ENCODE data around the gene LRCH1.
"Not testable (repeated sequence)": the region's sequence is repeated elsewhere in the genome, so short reads cannot be mapped to it uniquely, and the experiment has no call there.

LRCH1 gene

DNA sequence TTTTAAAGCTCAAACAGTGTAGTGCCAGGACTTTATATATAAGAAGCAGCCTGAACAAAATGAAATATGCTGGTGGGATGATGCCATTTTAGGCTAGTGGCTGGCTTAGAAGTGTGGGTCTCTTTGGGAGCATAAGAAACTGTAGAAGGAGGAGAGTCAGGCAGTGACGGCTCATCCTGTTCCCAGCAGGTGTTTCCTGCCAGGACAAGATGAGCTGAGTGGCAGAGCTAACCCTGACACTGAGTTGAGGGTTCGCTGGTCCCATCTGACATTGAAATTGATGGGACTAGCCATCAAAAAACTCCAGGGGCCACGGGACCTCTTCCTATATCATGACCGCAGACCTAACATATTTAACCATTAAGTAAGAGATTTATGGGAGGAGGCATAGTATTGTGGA lies 192.7 kb downstream of the LRCH1 start:
- in situ Hi-C loops (cut with MboI; ENCODE audit: low sequenced_read_pairs) = no loop called here

DNA sequence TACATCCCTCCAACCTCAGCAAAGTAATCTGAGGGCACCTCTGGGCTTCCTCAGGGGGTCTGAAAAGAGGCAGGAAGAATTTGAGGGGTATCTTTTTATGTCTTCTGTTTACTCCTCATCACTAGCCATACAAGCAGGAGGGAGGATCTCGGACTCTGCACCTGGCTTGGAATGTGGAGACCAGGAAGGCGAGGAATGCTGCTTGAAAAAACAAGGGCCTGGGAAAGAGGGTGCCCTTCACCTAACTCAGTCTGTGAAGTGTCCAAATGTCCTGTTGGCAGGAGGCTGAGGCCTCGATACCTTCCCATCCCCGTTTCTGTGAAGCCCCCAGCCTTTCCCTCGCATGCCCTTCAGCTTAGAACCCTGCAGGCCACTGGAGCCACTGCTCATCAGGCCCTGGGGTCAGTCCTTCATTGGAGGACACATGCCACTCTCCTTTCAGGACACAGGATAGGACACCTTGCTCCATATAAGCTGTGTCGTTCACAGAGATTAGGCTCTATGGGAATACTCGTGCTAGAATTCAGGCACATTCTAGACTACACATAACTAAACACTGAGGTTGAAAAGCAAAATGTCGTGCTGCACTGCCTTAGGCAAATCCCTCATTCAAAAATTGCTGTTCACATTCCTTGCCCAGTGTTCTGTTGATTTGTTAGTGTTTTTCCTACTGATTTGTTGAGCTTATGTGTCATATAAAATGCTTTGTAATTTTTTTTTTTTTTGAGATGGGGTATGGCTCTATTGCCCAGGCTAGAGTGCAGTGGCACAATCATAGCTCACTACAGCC lies 194.3 kb downstream of the LRCH1 start:
- in situ Hi-C loops (cut with MboI; ENCODE audit: low sequenced_read_pairs) = no loop called here

DNA sequence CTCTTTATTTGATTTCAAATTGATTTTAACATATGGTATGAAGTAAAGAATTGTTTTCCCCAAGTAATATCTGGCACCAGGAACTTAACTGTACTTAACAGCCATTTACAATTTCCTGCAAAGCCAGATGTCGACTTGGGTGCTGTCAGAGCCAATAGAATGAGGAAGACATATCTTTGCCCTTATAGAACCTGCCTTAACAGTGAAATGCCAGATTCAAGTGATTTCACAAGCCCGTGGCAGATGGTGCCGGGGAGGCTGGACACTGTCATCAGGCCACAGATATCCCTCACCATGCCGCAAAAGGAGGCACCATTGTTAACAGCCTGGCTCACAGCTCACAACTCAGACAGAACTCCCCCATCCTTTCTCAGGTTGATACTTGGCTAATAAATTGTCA lies 195.3 kb downstream of the LRCH1 start:
- in situ Hi-C loops (cut with MboI; ENCODE audit: low sequenced_read_pairs) = no loop called here

DNA sequence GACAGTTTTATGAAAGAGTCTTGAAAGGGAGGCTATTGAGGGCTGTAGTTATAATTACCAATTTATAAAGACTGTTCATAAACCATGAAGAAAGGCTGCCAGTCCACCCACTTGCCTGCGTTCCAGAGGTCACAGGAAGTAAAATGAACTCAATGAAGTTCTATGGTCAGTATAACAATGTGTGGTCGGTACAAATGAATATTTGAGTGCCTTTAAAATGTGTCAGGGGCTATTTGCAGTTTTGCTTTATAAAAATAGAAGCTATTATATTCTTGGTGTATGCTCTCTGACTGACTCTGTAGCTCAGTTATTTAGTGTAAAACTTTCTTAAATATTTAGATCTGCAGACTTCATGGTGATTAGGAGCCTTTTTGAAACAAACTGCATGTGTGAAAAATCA lies 197.0 kb downstream of the LRCH1 start:
- in situ Hi-C loops (cut with MboI; ENCODE audit: low sequenced_read_pairs) = no loop called here

DNA sequence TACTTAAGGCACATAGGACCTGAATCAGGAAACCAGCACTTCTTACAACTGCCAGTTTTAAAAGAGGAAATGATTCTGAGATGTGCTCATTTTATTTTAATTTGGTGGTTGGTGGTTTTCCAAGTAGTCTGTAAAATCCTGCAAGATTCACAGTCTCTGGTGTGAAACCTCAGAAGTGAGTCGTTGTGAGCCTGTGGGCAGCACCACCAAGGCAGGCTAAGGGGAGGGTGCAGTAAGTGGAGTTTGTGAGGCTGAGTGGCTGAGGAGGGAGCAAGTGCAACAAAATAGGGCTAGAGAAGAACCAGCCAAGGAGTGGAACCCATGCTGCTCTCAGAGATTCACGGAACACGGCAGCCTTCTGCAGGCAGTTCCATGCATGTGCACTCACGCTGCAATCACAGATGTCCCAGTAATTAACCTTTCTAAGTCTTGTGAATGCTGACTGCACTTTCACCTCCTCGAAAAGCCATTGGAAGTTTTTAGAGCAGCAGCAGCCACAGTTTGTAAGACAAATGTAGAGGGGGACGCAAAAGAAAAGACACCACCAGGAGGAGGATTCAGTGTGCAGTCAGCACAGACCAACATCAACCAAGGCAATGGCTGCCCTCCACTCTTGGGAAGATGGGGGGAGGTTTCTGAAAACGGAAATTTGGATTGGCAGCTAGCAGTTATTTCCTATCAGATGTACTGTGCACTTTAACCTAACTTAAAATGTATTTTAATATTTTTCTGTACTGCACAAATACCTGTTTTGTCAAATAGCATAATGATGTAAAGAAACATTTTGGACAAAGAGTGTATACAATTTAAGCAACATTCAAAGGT lies 199.1 kb downstream of the LRCH1 start:
- in situ Hi-C loops (cut with MboI; ENCODE audit: low sequenced_read_pairs) = no loop called here

DNA sequence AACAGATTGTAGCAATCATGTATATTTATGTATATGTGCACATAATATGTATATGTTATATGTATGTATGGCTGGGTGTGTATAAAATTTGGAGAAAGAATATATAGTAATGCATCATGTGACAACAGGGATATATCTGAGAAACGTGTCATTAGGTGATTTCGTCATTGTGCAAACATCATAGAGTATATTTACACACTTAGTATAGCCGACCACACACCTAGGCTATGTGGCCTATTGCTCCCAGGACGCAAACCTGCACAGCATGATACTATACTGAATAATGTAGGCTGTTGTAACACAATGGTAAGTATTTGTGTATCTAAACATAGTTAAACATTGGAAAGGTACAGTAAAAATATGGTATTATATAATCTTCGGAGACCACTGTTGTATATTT lies 200.2 kb downstream of the LRCH1 start:
- in situ Hi-C loops (cut with MboI; ENCODE audit: low sequenced_read_pairs) = no loop called here

DNA sequence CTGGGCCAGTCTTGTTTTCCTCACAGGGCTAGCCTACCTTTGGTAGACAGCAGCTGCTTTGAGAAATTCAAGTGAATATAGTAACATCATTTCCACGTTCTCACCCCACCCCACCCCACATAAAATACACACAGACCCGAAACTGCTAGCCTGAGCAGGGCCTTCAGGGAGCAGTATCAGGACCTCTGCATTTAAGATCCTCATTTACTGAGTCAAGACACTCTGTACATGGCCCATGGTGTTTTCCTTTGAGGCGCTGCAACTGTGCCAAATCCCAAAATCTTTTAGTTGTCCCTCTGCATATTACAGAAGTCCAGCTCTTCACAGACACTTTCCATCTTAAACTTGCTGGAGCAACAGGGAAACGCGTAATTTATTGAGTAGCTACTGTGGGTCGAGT lies 200.9 kb downstream of the LRCH1 start:
- in situ Hi-C loops (cut with MboI; ENCODE audit: low sequenced_read_pairs) = no loop called here

DNA sequence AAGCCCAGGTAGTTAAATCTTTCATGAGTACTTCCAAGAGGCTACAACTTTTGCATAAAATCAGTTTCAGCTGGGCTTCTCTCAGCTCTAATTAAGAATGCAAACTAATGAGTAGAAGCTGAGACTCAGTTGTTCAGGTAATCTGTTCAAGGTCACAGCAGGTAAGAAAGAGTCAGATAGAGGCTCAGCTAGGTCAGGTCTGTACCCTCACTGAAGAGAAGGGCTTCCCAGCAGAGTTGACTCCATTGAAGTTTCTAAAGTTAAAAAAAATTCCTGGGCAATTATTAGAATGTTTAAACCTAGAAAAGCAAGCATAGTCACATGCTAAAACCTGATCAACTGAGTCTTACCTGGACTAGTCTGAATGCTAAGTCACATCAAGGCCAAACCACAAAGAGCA lies 201.8 kb downstream of the LRCH1 start:
- in situ Hi-C loops (cut with MboI; ENCODE audit: low sequenced_read_pairs) = no loop called here

DNA sequence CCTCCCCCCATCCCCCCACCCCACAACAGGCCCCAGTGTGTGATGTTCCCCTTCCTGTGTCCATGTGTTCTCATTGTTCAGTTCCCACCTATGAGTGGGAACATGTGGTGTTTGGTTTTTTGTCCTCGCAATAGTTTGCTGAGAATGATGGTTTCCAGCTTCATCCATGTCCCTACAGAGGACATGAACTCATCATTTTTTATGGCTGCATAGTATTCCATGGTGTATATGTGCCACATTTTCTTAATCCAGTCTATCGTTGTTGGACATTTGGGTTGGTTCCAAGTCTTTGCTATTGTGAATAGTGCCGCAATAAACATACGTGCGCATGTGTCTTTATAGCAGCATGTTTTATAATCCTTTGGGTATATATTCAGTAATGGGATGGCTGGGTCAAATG lies 202.5 kb downstream of the LRCH1 start:
- in situ Hi-C loops (cut with MboI; ENCODE audit: low sequenced_read_pairs) = not testable (repeated sequence)

DNA sequence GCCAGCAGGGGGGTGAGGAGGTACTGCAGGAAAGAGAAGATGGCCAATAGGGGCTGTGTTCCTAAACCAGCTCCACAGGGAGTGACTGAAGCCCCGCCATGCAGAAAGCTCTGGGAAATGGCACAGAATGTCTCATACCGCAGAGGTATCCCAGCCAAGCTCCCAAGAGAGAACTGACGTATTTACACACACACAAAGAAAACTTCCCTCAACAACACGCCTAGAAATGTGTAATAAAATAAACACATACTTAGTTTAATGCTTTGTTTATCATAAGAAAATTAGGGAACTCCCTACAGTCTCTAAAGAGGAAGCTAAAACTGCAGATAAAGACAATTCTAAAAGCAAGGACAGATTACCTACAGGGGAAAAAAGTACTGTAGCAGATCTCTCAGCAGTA lies 204.0 kb downstream of the LRCH1 start:
- in situ Hi-C loops (cut with MboI; ENCODE audit: low sequenced_read_pairs) = no loop called here

DNA sequence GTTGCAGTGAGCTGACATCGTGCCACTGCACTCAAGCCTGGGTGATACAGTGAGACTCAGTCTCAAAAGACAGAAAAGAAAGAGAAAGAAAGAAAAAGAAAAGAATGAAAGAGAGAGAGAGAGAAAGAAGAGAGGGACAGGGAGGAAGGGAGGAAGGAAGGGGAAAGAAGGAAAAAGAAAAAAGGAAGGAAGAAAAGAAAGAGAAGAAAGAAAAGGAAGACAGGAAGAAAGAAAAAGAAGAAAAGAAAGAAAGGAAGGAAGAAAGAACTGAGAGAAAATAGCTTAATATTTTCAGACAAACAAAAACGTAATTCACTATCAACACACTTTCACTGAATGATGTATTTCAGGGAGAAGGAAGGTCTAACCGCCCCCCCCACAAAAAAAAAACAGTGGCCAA lies 204.7 kb downstream of the LRCH1 start:
- in situ Hi-C loops (cut with MboI; ENCODE audit: low sequenced_read_pairs) = no loop called here

DNA sequence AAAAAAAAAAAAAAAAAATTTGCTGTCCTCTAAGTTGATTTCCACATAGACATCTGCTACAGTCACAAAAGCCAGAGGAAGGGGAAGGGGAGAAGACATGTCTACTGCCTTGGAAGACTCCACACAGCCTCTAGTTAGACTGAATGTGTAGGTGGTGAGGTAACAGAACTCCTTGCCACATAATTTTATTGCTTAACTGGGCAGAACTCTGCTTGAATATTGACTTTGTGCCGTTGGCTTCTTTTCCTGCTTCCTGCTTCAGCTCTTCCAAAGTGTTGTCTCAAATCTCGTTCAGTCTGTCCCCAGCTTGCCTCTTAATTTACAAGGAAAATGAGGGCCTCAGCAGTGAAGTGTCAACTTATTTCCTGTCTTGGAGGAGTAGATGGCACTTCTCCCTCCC lies 206.9 kb downstream of the LRCH1 start:
- in situ Hi-C loops (cut with MboI; ENCODE audit: low sequenced_read_pairs) = no loop called here

DNA sequence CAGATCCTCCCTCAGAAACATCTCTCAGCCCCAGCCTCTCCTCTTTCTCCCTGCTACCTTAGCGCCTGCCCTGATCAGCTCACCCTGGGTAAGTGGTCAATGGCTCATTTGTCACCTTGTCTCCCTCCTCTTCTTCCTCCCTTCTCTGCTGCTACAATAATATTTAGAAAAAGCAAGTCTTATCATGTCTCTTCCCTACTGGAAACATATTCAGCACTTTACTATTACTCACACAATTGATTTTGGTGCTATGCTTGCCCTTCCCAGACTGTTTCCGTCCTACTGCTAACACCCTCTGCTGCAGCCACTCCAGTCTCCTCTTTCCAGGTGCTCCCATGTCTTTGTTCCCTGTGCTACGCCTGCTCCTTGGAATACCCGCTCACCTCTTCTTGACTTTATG lies 208.2 kb downstream of the LRCH1 start:
- in situ Hi-C loops (cut with MboI; ENCODE audit: low sequenced_read_pairs) = no loop called here

DNA sequence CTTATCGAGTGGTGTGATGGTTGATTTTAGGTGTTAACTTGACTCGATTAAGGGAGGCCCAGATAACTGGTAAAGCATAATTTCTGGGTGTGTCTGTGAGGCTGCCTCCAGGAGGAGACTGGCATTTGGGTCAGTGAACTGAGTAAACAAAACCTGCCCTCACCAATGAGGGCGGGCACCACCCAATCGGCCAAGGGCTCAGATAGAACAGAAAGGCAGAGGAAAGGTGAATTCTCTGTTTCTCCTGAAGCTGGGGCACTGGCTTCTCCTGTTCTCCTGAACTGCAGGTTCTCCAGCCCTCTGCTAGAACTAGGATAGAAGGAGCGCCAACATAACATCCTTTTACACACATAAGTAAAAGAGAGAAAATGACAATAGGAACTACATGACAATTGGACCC lies 208.9 kb downstream of the LRCH1 start:
- in situ Hi-C loops (cut with MboI; ENCODE audit: low sequenced_read_pairs) = no loop called here

DNA sequence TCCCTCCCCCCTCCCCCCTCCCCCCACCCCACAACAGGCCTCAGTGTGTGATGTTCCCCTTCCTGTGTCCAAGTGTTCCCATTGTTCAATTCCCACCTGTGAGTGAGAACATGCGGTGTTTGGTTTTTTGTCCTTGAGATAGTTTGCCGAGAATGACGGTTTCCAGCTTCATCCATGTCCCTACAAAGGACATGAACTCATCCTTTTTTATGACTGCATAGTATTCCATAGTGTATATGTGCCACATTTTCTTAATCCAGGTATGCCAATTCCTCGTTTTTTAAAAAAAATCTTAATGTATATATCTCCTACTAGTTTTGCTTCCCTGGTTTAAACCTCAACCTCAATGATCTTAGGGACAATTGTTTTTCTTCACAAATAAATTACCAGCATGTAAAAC lies 217.0 kb downstream of the LRCH1 start:
- in situ Hi-C loops (cut with MboI; ENCODE audit: low sequenced_read_pairs) = not testable (repeated sequence)

DNA sequence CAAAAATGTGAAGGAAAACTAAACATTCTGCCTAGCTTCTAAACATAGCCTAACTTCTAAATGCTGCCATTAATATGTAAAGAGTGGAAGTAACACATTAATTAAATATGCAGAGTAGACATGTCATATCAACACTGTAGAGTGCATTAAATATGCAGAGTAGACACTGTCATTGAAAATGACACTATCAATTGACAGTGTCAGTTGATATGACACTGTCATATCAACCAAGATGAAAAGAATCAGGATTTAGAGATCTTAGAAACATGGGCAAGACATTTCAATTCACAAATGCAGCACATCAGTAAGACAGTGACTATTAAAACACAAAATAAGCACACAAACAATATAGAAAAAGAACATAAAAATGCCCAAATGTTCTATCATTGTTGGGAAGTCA lies 218.7 kb downstream of the LRCH1 start:
- in situ Hi-C loops (cut with MboI; ENCODE audit: low sequenced_read_pairs) = no loop called here

DNA sequence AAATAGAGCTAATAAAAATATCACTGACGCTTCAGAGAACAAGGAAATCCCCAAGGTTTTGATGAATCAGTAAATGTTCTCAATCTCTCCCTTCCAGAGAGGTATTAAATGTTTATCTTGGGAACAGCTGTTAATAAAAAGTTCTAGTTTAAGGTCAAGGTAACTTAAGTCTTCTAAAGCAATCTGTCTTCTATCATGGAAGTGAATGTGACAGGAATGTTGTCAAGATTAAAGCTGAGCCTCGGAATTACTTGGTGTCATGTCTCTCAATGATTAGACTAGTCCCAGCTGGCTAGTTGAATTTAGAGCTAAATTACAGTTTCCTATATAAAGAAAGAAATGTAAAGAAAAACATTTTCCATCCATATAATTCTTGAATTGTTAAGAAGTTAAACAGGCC lies 220.6 kb downstream of the LRCH1 start:
- in situ Hi-C loops (cut with MboI; ENCODE audit: low sequenced_read_pairs) = no loop called here

DNA sequence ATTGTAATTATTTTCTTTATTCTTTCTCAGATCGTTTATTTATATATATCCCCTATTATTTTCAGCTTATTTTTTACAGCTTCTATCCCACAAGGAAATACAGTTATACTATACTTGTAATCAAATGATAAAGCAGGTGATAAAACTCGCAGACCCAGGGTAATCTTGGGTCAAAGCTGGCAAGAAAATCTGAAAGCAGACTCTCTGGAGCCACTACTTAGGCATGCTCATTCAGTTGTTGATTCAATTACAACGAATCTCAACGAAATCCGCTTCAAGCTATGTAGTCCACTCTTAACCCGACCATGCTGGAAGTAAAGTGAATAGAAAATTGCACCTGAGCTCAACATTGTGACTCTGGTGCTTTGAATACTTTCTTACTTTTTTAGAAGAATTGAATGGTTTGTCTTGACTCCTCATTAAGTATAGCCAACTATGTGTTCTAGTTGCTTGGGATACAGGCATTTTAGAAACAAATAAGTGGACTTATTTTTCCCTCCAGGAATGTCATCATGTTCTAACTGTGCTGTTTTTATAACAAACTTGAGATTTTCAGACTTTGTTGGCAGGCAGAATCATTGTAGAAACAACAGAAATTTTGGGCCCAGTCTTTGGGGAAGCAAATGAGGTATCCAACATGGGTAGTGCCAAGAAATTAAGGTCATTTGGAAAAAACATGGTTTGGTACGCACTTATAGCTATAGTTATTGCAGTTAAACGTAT lies 222.6 kb downstream of the LRCH1 start:
- in situ Hi-C loops (cut with MboI; ENCODE audit: low sequenced_read_pairs) = no loop called here

DNA sequence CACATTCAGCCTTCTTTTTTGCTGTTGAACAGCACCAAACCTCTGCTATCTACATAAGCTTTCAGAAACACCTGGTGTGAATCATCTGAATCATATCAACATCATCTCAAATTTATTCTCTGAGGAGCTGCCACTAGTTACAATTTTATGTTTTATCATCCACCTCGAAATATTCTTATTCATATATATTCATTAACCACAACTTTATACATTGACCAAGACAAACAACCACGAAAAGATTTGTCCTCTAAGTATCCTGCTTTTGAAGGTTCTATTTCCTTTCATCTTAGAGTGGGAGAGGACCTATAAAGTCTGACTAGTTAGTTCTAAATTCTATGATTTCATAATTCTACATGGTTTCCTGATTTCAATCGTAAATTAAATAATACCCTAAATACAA lies 225.1 kb downstream of the LRCH1 start:
- in situ Hi-C loops (cut with MboI; ENCODE audit: low sequenced_read_pairs) = no loop called here

DNA sequence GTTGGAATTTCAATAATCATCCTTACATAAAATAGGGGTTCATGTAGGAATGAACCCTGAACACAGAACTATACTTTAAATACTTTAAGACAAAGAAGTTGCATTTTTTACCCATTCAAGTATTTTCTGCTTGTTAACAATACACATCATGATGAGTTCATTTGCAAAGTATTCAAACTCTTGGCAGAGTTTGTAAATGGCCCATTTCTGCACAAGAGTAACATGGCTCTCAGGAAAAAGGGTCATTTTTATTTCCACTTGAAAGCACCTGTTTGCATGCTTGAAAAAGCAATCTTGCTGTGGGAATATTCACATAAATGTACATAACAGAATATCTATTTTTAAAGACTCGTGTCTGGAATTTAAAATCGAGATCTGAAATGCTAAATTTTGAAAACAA lies 225.9 kb downstream of the LRCH1 start:
- in situ Hi-C loops (cut with MboI; ENCODE audit: low sequenced_read_pairs) = no loop called here

DNA sequence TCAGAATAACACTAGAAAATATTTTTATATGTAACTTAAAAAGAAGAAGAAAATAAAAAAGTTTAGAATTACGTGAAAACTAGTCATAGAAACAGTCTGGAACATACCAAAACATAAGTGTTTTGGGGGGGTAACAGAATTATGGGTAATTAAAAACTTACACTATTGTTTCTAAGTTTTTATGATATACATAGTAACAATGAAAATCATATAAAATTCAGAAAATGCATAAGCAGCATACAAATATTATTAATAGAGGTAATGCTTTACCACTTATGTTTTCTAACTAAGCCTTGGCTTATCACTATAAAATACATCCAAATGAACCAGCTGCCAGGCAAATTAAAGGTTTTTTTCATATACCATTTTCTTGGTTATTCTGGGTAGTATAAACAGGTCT lies 229.1 kb downstream of the LRCH1 start:
- in situ Hi-C loops (cut with MboI; ENCODE audit: low sequenced_read_pairs) = no loop called here

DNA sequence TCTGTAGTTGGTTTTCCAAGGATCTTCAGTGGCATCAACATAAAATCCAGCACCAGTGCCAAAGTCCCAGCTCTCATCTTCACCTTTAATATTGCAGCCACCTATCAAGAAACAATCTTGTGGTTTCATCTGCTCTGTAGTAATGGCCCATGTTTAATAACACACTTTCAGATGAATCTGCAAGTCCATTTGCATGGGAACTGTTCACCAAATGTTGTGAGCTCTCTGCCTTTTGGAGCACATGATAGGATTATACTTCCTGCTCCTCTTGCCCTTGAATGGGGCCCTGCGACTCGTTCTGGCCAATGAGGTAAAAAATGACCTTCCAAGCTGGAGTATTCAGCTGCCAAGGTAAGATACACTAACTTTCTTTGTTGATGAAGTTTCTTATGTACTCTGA lies 229.7 kb downstream of the LRCH1 start:
- in situ Hi-C loops (cut with MboI; ENCODE audit: low sequenced_read_pairs) = no loop called here
